ENCODE measurements around the gene RD3L. TPM values are rescaled to one million over a fixed set of nuclear protein-coding genes. Genes with fewer than 3 reads are reported as not detected.

Gene RD3L
- total RNA-seq, 2 donors from 2014 or later, result not detected

- no peak for TF ChIP-seq CTCF (IDR thresholded peaks at IDR 0.05)
- H3K4me1 ChIP-seq, result peaks cover 10% of the 10 kb centered on the region
- peak overlapping the region in 1 of 2 donors; percentile 13 for H3K9ac ChIP-seq (ENCODE audit: low read depth in 2 of 2, low read length in 2 of 2)
- no peak for DNase-seq
- H3K27me3 ChIP-seq, result no peaks in the 10 kb centered on the region
- H3K4me3 ChIP-seq, result no peak overlapping the region
- intact Hi-C loops (cut with DNase I), result no loop called here
- no peaks in the 10 kb centered on the region for H3K36me3 ChIP-seq
- peak overlapping the region; percentile 86 for H3K27ac ChIP-seq
- H3K9me3 ChIP-seq, result no peaks in the 10 kb centered on the region
Observed at GRCh38 chr14:103896578-103896977, 45.8 kb downstream of the RD3L start.

DNA sequence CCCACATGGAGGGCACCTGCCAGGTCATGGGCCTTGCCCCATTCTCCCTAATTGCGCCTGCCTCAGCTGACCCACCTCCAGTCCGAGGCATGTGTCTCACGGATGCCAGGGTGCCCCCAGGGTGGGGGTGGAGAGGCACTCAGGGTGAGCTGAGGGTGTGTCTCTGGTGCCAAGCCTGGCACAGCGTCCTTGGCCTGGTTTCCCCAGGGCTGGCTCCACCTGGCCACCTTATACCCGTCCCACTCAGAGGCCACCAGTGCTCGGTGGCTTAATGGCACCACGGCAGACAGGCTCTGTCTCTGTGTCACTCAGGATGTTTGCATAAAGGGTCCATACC, 47.6 kb downstream of the RD3L start:
- intact Hi-C loops (cut with DNase I), result no loop called here
- Histone ChIP-seq H3K4me1 (peaks cover 21% of the 10 kb centered on the region), H3K27ac (peak overlapping the region; percentile 39)

DNA sequence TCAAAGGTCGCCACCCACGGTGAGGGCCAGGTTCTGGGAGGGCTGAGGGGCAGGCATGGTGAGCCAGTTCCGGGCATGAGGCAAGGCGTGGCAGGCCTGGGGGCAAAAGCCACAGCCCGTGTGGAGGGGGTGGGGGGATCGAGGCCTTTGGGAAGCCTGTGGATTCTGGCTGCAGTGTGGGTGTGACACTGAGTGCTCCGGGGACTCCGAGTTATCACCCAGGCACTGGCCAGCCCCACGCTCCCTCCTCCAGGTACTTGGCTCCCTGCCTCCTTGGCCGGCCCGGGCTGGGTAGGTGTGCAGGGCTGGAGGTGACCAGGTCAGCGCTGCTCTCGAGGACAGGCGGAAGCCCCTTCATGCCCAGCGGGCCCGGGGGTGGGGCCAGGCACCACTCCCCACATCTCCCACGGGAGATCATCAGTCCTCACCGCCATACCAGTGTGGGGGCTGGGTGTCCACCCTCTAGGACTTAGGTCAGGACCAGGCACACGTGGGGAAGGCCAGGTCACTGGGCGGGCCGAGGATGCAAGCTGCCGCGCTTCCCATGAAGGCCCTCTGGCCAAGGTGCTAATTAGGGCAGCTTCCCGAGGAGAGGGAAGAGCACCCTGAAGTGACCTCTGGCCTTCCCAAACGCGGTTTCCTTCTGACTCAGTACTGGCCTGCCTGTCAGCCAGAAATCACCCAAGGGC, 48.2 kb downstream of the RD3L start:
- intact Hi-C loops (cut with DNase I), result no loop called here
- peak; percentile 69 for DNase-seq
- peak overlapping the region; percentile 39 for H3K27ac ChIP-seq
- no peak for TF ChIP-seq CTCF (IDR thresholded peaks at IDR 0.05)
- H3K36me3 ChIP-seq, result no peaks in the 10 kb centered on the region
- H3K27me3 ChIP-seq, result no peaks in the 10 kb centered on the region
- H3K4me1 ChIP-seq, result peaks cover 21% of the 10 kb centered on the region
- H3K4me3 ChIP-seq, result no peak overlapping the region
- H3K9ac ChIP-seq (ENCODE audit: low read depth in 2 of 2, low read length in 2 of 2), result peak overlapping the region; percentile 38 to 50
- H3K9me3 ChIP-seq, result no peaks in the 10 kb centered on the region

More for the DNA sequence above, 47.6 kb downstream of the RD3L start:
- no peak for DNase-seq
- no peak for TF ChIP-seq CTCF (IDR thresholded peaks at IDR 0.05)
- no peaks in the 10 kb centered on the region for H3K9me3 ChIP-seq
- no peaks in the 10 kb centered on the region for H3K27me3 ChIP-seq
- peak overlapping the region in 1 of 2 donors; percentile 38 for H3K9ac ChIP-seq (ENCODE audit: low read depth in 2 of 2, low read length in 2 of 2)
- H3K36me3 ChIP-seq, result no peaks in the 10 kb centered on the region
- H3K4me3 ChIP-seq, result no peak overlapping the region

GRCh38 chr14:103892247-103892646, 50.1 kb downstream of the RD3L start:
- TF ChIP-seq CTCF (IDR thresholded peaks at IDR 0.05), result no peak
- Histone ChIP-seq H3K4me1 (peaks cover 18% of the 10 kb centered on the region), H3K27ac (no peak overlapping the region), H3K9ac (ENCODE audit: low read depth in 2 of 2, low read length in 2 of 2) (no peak overlapping the region), H3K4me3 (no peak overlapping the region), H3K27me3 (no peaks in the 10 kb centered on the region), H3K36me3 (no peaks in the 10 kb centered on the region), H3K9me3 (no peaks in the 10 kb centered on the region)
- no peak for DNase-seq
- intact Hi-C loops (cut with DNase I), result no loop called here

DNA sequence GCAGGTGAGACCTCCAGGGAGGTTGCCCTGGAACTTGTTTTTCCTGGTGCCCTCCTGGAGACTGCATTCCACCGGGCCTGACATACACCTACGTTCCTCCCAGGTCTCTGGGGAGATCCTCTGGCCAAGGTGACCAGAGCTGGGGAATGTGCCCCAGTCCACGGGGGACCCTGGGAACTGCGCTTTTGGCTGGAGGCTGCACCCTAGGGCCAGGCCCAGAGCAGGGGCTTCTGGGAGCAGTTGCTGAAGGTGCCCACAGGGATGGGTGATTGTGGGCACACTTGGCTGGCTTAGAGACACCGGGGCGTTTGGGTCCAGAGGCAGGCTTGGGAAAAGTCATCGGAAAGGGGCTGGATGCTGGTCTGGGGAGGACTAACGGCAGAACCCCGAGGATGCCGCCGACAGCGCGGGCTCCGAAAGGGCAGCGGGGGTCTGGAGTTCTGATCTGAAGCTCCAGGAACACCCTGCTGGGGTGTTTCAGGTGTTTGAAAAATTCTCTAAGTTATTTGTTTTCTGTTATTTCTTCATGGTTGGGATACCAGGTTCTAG, 50.6 kb downstream of the RD3L start:
- no peak for TF ChIP-seq CTCF (IDR thresholded peaks at IDR 0.05)
- H3K36me3 ChIP-seq, result no peaks in the 10 kb centered on the region
- intact Hi-C loops (cut with DNase I), result no loop called here
- no peak for DNase-seq
- peak overlapping the region in 1 of 2 donors; percentile 8 for H3K9ac ChIP-seq (ENCODE audit: low read depth in 2 of 2, low read length in 2 of 2)
- H3K4me1 ChIP-seq, result peaks cover 18% of the 10 kb centered on the region
- no peaks in the 10 kb centered on the region for H3K9me3 ChIP-seq
- no peak overlapping the region for H3K27ac ChIP-seq
- no peaks in the 10 kb centered on the region for H3K27me3 ChIP-seq
- H3K4me3 ChIP-seq, result no peak overlapping the region
